HuH-7 (cell line): ENCODE data around the gene SIL1.
"Not testable (repeated sequence)": the region's sequence is repeated elsewhere in the genome, so short reads cannot be mapped to it uniquely, and the experiment has no call there.

Source experiments
- DNase-seq: peaks from one replicate; pipeline ENCODE4 v3.0.0; 2011; ENCODE audit warnings: low spot score

Gene SIL1

DNA sequence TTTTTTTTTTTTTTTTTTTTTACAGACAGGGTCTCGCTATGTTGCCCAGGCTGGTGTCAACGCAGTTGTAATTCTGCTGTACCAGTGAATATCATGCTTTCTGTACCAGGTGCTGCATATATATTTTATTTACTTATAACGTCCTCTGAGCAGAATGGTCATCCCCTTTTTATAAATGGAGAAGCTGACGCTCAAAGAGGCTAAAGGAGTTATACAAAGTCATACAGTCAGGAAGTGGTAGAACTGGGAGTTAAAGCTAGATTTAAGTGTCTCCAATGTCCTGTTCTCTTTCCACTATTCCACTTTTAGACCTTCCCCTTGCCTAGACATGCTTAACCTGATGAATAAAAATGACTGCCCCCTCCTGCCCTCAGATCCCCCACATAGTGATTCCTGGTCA lies 1.2 kb upstream of the SIL1 start:
- DNase-seq = no peak

DNA sequence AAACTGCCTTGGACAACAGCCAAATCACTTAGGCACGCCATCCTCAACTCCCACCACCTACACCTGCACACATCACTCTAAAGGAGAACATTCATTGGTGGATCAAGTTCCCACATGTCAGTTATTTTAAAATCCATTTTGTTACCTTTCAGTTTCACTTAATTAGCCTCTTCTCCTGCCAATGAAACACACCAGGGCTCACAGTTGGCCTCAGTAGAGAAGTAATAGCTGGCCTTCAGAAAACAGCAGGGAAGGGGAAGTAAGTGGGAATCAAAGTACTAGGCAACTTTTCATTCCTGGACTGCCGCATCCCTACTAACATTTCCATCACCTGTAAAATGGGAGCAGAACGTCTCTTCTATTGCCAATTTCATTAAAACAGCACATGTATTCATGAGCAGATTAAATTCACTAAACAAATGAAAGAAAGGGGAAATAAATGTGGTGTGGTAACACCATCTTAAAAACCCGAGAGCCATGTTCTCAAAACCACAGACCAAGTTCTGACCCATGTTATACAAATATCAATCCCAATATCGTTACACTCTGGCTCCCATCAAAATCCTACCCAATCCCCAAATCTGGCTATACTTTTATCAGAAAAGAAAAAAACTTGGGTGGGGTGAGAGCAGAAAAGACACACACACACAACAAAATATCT lies 1.7 kb downstream of the SIL1 start:
- no peak for DNase-seq

DNA sequence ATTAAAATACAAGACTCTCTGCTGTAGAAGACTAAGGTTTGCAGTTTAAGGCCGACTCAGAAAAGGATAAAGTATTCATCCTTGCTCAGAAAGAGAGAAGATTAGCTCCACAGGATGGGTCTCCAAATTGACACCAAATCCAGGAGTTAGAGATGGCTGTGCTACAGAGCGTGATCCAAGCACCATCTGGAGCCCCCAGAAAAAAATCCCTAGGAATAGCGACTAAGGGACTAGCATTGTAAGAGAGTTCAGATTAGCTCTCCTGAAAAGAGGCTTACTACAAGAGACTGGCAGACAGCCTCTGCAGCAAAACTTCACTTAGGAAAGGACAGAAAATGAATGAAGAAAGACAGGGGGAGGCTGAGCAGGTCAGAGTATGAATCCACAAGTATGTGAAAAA lies 3.7 kb downstream of the SIL1 start:
- no peak for DNase-seq

DNA sequence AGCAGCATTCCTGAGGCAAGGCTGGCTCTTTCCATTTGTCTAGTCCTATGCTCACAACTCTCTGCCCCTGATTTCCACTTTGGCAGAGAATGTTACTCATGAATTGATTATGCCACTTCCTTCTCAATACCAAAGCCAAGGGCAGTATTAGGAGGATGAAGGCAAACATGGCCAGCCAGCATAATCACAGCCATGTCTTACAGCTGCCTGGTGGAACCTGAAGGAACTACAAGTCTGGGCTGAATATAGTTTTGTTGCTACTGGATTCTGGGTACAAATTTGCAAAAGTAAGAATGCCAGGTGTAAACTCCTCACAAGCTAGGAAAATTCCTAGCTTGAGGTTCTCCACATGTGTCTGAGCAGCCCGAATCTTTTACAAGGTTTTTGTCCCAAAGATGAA lies 4.2 kb downstream of the SIL1 start:
- DNase-seq = peak; percentile 23

DNA sequence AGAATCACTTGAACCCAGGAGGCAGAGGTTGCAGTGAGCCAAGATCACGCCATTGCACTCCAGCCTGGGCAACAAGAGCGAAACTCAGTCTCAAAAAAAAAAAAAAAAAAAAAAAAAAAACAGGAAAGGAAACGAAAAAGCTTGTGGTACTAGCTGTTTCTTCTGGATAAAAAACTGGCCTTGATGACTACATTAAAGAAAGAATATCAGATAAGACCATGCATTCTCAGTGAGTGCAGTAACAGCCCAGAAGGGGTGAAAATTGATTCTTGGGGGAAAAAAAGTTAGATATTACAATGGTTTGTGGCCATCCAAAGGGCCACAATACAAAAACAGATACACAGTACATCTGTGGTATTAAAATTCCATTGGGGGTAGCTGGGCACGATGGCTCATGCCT lies 5.3 kb downstream of the SIL1 start:
- not testable (repeated sequence) for DNase-seq

DNA sequence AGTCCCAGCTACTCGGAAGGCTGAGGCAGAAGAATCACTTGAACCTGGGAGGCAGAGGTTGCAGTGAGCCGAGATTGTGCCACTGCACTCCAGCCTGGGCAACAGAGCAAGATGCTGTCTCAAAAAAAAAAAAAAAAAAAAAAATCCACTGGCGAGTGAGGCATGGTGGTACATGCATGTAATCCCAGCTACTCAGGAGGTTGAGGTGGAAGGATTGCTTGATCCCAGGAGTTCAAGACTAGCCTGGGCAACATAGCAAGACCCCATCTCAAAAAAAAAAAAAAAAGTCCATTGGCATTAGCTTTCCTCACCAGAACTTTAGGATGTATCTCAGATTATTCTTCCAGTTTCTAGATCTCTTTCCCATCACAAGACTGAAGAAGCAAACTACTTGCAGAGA lies 6.2 kb downstream of the SIL1 start:
- not testable (repeated sequence) for DNase-seq

DNA sequence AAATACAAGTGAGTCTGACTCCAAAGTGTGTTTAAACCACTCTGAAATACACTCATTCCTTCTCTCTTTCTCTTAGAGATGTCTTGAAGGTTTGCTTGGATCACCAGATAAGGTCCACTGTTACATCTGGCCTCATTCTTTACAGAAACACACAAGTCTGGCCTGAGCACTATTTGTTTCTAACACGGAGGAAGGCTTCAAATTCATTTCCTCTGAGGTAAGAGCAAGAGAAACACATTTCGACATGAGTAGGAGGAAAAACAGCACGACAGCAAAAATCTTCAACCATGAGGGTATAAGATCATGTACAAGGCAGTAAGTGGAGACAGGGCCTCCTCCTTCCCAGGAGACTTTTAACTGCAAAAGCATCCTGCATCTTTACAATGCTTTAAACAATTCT lies 8.0 kb downstream of the SIL1 start:
- DNase-seq = no peak

DNA sequence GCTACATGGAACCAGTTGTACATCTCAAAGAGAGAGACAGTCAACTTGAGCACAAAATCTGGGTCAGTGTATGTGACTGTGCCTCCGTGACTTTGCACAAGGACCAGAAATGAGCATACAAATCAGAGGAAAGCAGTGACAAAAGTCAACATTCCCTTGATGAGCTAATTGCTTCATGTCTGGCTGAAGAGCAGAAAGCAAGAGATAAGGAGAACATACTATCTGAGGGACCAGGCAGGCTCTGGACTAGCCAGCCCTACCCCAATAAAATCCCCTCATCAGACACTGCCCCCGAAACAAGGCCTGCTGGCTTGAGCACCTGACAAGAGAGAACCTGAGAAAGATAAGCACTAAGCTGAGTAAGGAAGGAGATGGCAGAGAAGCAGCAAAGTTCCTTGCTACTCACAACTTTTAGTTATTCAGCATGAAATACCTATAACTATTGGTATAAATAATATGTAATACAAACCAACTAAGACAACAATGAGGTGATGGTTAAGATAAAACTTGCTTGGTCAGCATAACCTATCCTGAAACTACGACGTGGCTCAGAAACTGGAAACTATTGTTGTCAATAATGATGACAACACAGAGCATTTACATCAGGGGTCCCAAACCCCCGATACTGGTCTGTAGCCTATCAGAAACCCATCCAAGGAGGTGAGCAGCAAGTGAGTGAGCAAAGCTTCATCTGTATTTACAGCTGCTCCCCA lies 9.5 kb downstream of the SIL1 start:
- DNase-seq = no peak

DNA sequence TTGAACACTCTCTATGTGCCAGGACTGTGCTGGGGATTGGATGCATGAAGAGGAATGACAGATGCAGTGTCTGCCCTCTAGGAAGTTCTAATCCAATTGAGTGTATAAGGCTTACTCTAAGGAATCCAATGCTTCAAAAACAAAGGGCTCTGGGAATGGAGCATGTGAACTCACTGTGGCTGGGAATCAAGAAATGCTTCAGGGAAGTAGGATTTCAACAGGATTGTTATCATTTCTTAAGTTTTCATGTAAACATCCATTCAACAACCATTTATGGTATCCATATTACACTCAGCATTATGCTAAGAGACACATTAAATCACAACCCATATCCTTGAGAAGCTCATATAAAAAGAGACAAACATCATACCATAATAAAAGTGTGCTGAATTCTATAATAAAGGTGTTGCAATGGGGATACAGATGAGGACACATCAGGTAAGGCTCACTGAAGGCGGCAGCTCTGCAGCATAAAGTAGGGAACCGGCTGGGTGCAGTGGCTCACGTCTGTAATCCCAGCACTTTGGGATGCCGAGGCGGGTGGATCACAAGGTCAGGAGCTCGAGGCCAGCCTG lies 11.3 kb downstream of the SIL1 start:
- no peak for DNase-seq

DNA sequence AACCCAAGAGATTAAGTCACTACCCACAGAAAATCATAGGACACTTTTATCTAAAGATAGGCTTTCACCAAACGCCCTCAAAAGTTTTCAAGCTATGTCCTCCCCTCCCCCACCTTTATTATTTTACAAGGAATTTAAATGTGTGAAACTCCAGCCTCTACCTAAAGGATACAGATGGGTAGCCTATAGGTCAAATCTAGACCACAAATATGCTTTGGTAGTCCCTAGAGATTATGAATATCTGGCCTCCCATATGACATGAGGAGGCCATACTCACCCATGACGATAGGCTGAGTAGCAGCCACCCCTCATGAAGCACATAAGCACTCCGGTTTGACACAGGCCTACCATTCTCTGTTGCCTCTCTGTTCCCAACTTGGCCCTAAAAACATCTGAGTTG lies 11.9 kb downstream of the SIL1 start:
- no peak for DNase-seq

DNA sequence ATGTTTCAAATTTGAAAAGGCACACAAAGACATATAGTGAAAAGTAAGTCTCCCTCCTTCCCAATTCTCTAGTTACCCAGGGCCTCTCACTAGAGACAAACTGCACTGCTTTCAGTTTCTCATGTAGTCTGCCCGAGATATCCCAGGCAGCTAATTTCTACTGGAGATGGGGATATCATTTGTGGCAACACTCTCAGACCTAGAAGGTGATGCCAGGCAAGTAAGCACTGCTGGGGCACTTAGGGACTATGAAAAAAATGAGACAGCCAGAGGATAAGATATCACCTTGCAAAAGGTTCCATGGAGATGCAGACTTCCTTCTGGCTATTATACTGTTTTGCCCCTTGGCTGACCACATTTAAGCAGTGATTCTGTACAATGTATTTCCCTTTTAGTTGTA lies 12.6 kb downstream of the SIL1 start:
- DNase-seq = no peak

DNA sequence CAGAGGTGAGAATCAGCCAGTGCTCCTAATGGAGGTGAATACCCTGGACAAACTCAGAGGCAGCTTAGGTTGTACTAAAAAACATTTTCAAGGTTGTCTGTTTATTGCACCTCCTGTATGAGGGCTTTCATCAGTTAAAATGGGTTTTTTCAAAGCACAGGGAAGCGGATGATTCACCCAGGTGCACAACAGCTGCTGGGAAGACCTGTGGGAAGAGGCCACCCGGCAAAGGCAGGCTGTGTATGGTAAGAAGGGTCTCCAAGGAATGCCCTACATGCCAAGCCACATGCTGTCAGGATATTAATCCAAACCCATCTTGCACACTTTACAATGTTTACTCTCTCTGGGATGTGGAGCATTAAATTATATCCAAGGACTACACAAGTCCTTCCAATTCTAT lies 14.7 kb downstream of the SIL1 start:
- DNase-seq = no peak

DNA sequence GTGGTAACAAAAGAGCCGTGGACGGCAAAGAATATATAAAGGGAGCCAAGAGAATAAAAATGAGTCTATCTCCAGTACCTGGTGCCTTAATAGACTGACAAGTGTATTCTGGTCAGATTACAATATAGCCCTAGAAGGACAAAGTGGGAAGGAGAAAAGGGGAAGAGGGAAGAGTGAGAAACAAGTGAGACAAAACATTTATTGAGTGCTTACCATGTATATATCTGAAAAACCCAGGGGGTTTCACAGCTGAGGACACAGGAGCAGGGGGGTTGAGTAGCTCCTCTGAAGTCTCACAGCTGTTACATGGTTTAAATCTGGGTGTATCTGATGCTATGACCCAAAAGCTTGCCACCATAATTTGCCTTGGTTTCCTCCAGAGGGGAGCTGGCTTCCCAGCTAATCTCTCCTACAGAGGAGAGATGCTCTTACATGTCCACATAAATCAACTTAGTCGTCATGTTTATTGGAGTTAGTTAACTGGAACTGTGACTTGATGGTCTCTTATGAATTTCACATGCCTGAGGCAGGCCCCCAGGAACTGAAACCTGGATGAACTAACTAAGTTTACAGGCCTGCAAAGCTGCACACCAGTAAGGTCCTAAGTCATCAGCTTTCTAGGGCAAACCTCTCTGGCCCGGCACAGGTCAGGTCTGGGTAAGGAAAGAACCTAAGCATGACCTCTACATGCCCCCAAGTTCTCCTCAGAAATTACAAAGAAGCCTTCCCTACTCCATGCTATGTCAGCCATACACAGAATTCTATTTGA lies 15.5 kb downstream of the SIL1 start:
- DNase-seq = no peak

DNA sequence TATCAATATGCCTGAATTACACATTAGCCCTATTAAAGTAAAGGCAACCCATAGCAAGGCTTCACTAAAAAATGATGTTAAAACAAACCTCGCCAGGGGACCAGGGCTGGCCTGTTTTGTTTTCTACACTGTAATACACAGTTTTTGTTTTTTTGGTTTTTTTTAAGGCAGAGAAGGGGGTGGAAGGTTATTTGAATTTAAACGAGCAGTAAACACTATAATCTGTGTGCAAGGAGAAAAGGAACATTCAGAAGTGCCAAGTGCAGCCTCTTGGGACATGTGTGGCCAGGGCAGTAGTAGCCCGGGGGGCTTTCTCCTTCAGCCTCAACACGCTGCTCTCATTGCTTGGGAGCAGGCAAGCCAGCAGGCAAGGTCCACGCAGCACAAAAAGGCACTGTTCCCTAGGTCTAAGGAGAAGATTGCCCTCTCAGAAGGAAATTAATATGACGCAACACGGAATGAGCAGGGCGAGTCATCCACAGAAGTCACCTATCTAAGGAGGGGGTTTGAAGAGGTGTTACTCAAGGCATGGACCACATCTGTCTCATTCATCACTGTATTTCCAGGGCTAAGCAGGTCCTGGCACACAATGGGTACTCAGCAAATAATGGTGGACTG lies 16.2 kb downstream of the SIL1 start:
- DNase-seq = no peak

DNA sequence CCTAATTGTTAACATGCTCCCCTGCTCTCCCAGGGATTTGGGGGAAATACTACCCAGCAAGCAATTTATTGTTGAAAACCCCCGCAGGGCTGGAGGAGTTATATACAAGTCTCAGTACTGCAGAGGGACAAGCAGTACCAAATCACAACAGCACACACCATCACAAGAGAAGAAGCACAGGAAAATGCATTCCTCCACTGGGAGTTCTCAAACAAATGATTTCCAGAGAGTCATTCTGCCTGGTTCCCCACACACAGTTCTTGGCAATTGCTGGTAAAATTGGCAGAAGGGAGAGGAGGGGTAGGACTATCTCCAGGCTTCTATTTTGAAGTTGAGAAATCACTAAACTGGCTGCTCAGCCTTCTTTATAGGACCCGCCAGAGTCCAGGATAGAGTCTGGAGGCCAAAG lies 16.8 kb downstream of the SIL1 start:
- no peak for DNase-seq

DNA sequence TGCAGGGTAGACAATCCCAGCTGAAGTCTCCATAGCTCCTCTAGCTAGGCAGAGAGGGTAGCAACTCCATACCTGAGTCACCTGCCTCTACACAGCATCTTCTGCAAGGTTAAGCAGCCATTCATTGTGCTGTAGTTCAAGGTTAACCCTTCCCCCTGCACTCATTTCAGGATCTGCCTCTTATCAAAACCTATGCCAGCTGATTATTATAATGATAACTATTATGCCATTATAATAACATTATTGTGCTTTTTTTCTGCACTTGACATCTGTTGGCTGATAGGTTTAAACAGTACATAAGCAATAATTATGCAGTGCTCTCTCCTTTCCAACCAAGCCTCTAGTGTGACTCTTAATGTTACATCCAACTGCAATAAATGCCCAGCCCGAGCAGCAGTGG lies 17.3 kb downstream of the SIL1 start:
- no peak for DNase-seq

DNA sequence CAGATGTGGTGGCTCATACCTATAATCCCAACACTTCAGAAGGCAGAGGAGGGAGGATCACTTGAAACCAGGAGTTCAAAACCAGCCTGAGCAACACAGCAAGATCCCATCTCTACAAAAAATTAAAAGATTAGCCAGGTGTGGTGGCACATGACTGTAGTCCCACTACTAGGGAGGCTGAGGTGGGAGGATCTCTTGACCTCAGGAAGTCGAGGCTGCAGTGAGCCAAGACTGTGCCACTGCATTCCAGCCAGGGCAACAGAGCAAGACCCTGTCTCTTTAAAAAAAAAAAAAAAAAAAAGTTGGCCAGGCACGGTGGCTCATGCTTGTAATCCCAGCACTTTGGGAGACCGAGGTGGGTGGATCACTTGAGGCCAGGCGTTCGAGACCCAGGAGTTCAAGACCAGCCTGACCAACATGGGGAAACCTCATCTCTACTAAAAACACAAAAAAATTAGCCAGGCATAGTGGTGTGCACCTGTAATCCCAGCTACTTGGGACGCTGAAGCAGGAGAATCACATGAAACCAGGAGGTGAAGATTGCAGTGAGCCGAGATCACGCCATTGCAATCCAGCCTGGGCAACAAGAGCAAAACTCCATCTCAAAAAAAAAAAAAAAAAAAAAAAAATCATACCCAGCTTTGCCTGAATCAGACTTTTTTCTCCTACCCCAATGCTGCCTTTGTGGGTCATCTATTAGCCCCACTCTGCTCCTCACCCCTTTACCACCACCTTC lies 18.2 kb downstream of the SIL1 start:
- DNase-seq = not testable (repeated sequence)

DNA sequence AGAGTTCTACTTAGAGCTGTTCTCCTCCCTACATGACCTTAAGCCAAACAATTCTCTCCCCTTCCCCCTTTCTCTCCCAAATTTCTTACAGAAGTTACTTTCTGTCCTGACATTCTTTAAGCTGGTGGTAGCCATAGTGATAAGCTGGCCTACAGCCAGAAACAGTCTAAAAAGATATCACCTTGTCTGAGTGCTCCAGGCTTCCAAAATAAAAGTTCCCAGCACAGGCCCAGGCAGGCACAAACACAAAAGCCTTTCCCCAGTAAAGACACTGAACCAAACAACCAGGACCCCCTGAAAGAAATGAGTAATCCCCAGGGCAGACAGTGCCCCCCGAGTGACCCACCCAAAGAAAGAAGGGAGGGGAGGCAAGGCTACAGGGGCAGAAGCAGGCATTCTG lies 19.2 kb downstream of the SIL1 start:
- DNase-seq = no peak

DNA sequence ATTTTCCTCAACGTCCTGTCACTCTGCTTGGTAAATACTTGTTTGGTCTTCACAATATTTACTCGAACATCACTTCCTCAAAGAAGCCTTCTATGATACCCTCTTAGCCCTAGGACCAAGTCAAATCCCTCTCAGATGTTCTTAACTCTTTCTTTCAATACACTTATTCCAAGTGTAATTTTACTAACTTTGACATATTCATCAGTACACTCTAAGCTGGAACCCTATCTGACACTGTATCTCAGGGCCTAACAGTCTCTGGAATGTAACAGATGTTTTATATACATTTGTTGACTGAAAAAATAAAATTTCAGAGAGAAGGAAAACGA lies 19.6 kb downstream of the SIL1 start:
- no peak for DNase-seq

DNA sequence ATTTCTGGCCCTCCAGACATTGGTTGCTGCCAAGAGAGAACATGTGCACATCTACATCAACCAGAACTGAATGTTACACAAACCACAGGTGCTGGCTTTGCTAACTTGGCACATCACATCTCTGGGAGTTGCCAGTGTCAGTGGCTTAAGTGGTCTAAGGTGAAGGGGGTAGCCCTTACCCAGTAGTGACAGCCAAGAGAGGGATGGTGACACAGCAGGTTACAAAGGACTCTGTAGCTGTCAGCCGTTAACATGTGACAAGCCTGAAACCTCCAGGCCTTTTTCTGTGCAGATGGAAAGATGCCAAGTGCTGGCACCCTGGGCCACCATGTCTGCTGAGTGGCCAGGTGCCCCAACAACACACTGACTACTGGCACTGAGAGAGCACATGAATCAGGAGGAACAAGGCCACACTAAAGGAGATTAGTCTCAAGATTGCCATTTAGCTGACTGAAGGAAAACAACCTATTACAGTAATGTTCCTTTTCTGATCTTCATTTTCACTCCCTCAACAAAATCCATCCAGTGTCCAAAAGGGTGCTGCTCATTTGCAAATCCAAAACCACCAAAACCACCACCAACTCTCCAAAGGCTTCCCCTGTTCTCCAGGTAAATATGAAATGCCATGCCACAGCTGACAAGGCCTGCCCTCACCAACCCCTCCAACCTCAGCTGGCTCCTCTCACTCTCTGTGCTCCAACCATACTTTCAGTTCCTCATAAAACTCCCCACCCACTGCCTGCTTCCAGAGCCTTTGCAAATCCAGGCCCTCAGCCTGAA lies 20.2 kb downstream of the SIL1 start:
- no peak for DNase-seq

DNA sequence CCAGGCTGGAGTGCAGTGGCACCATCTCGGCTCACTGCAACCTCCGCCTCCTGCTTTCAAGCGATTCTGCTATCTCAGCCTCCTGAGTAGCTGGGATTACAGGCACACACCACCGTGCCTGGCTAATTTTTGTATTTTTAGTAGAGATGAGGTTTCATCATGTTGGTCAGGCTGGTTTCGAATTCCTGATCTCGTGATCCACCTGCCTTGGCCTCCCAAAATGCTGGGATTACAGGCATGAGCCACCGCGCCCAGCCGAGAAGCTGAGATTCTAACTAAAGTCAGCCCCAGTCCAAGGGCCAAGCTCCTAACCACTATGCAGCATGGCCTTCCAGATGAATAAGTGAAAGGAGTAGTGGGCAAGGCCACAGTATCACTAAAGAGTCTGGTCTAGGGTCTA lies 20.9 kb downstream of the SIL1 start:
- DNase-seq = not testable (repeated sequence)
